RCC 7860 (cell line): ENCODE data around the gene GK.
"Not testable (repeated sequence)": the region's sequence is repeated elsewhere in the genome, so short reads cannot be mapped to it uniquely, and the experiment has no call there.

Experiments used
- DNase-seq: peaks from one replicate; pipeline ENCODE4 v3.0.0-alpha.2; 2015; ENCODE audit warnings: low spot score
- FAIRE-seq: peaks from 2 replicates; lab custom pipeline; 2012; peaks lifted over from hg19 to GRCh38; lab: Jason Lieb, UNC

GK gene

GRCh38 chrX:30652527-30653414 is 452 bp upstream of the GK start:
- no peak for FAIRE-seq
- peak; percentile 79 for DNase-seq

- not testable (repeated sequence) for FAIRE-seq, DNase-seq
Measured at GRCh38 chrX:30654386-30654785, 1.2 kb downstream of the GK start.

- DNase-seq (no peak), FAIRE-seq (no peak)
Measured at GRCh38 chrX:30654989-30655607, 1.9 kb downstream of the GK start.

GRCh38 chrX:30655991-30656390 is 2.8 kb downstream of the GK start:
- FAIRE-seq: no peak

GRCh38 chrX:30657196-30658161 is 4.3 kb downstream of the GK start:
- DNase-seq (no peak), FAIRE-seq (no peak)

More at GRCh38 chrX:30655991-30656390, 2.8 kb downstream of the GK start:
- DNase-seq: no peak

- DNase-seq (peak; percentile 48), FAIRE-seq (peak; percentile 75)
Measured at GRCh38 chrX:30659421-30659820, 6.2 kb downstream of the GK start.

GRCh38 chrX:30661228-30661627 is 8.0 kb downstream of the GK start:
- DNase-seq: no peak
- no peak for FAIRE-seq

- DNase-seq (no peak), FAIRE-seq (no peak)
Measured at GRCh38 chrX:30663322-30663721, 10.1 kb downstream of the GK start.

- FAIRE-seq (no peak), DNase-seq (no peak)
Measured at GRCh38 chrX:30665471-30665870, 12.2 kb downstream of the GK start.

- DNase-seq: no peak
- no peak for FAIRE-seq
Measured at GRCh38 chrX:30666094-30666493, 12.9 kb downstream of the GK start.

- DNase-seq (no peak), FAIRE-seq (no peak)
Measured at GRCh38 chrX:30668581-30668980, 15.4 kb downstream of the GK start.

GRCh38 chrX:30671189-30671588 is 18.0 kb downstream of the GK start:
- FAIRE-seq, DNase-seq: not testable (repeated sequence)

- no peak for DNase-seq
- FAIRE-seq: no peak
Measured at GRCh38 chrX:30673127-30673796, 20.0 kb downstream of the GK start.

- FAIRE-seq (no peak), DNase-seq (no peak)
Measured at GRCh38 chrX:30673884-30674598, 20.8 kb downstream of the GK start.

- no peak for DNase-seq
- FAIRE-seq: no peak
Measured at GRCh38 chrX:30674799-30675198, 21.6 kb downstream of the GK start.

- FAIRE-seq: no peak
Measured at GRCh38 chrX:30679369-30679768, 26.1 kb downstream of the GK start.

GRCh38 chrX:30680618-30681017 is 27.4 kb downstream of the GK start:
- DNase-seq (no peak), FAIRE-seq (no peak)

More at GRCh38 chrX:30679369-30679768, 26.1 kb downstream of the GK start:
- DNase-seq: no peak

- FAIRE-seq (no peak), DNase-seq (no peak)
Measured at GRCh38 chrX:30688641-30689040, 35.4 kb downstream of the GK start.

- no peak for FAIRE-seq
- no peak for DNase-seq
Measured at GRCh38 chrX:30689116-30689515, 35.9 kb downstream of the GK start.

GRCh38 chrX:30690330-30690729 is 37.1 kb downstream of the GK start:
- DNase-seq (no peak), FAIRE-seq (no peak)
